Stimulated activated CD8-positive, alpha-beta memory T cell treated with anti-CD3 and anti-CD28 coated beads, Interleukin-7, amount 100 ng/mL, for 48 hours (primary cell): ENCODE results near the gene SPACA4.

Source experiments
- DNase-seq, 2 donors: peaks; one replicate each; pipeline ENCODE4 v3.0.0-alpha.2; 2020; ENCODE audit warnings: low read depth in 1 of 2; ENCODE audit errors: extremely low read depth in 1 of 2

SPACA4 gene

DNA sequence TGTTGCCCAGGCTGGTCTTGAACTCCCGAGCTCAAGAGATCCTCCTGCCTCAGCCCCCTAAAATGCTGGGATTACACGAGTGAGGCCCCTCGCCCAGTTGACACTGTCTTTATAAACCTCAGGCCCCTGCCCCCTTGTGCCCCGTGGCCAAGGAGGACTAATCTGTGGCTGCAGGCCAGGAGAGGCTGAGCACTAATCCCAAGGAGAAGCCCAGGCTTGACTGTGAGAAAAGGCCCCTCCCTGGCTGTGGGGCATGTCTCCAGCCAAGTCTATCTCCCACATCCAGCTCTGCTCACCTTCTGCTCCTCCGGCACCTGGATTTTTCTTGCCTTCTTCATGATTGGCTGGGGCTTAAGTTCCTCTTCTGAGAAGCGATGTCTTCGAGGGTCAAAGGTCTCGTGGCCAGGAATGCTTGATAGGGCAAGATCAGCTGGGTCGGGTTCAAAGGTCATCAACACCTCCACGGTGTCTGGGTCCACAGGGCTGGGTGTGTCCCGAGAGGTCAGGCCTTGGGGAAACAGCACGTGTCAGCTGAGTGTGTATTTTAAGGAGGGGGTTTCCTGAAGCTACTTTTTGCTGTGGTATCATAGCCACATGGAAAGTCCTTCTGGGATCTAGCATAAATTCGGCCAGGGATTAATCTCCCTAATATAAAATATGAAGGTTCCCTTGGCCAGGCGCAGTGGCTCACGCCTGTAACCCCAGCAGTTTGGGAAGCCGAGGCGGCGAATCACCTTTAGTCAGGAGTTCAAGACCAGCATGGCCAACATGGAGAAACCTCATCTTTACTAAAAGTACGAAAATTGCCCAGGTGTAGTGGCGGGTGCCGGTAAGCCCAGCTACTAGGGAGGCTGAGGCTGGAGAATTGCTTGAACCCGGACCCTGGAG, 26.9 kb downstream of the SPACA4 start:
- DNase-seq: no peak

DNA sequence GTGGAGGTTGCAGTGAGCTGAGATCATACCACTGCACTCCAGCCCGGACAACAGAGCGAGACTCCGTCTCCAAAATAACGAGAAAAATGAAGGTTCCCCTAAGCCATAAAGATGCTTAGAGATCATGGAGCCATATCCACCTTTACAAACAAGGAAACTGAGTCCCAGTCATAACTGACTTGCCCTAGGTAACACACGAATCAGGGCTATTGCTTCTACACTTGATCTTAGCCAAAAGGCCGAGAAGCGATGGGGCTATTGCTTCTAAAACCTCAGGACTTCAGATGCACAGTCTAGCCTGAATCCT, 27.4 kb downstream of the SPACA4 start:
- no peak for DNase-seq

DNA sequence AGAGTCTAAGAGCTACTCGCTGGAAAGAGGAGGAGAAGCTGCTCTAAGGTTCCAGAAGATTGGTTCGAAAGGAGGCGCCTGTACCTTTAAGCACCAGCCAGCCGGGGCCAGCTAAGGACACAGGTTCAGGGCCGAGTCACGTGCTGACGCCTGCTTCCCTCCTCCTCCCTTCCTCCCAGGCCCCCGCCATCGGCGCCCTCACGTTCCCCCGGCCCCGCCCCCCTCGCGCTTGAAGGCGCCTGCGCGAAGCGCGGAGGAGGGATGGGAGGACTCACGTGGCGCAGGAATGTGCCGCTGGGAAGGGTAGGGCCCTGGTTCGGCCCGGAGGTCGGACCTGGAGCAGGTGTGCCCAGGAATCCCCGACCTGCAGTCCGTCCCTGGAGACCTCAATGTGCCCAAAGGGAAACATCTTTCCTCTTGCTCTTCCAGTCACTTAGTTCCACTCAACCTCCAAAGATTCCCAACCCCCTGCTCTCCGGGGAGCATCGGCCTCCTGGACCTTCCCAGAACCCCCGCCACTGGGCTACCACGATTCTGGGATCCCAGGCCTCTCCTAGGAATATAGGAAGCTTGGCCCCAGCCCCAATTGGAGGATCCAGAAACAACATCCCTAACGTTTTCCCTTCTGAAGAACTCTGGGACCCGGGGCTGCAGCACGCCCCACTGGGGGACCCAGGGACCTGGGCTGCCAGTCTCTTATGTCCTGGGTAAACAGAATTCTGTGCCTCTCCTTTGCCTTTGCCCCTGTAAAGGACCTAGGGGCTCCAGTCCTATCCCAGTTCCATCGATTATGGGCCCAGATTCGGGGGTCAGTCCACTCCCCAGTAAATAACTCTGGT, 28.1 kb downstream of the SPACA4 start:
- DNase-seq: peak; percentile 86 to 93

DNA sequence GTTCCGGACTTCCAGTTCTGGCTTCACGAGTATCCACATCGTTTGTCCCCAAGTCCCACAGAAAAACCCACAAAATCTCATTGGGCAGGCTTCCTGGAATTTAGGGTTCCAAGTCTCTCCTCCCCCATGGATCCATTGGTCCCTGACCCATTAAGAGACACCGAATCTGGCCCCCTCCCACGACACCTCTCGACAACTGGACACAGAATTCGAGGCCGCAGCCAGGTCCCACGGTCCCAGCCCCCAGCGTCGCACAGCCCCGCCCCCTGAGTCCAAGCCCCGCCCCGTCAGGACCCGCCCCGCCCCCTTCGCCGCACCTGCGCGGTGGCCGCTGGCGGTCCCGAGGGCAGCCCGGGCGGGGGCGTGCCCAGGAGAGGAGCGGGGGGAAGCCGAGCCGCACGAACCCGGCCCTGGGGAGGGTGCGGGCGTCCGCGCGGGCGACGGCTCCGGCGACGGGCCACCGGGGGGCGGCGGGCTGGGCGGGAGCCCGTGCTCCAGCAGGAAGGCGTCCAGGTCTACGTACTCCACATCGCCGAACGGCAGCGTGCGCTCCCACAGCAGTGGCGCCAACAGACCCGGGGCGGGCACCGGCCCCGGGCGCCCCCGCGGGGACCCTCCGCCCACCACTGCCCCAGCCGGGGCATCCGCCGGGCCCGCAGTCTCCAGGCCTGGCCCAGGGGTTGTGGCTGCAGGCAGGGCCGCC, 28.9 kb downstream of the SPACA4 start:
- DNase-seq: no peak

DNA sequence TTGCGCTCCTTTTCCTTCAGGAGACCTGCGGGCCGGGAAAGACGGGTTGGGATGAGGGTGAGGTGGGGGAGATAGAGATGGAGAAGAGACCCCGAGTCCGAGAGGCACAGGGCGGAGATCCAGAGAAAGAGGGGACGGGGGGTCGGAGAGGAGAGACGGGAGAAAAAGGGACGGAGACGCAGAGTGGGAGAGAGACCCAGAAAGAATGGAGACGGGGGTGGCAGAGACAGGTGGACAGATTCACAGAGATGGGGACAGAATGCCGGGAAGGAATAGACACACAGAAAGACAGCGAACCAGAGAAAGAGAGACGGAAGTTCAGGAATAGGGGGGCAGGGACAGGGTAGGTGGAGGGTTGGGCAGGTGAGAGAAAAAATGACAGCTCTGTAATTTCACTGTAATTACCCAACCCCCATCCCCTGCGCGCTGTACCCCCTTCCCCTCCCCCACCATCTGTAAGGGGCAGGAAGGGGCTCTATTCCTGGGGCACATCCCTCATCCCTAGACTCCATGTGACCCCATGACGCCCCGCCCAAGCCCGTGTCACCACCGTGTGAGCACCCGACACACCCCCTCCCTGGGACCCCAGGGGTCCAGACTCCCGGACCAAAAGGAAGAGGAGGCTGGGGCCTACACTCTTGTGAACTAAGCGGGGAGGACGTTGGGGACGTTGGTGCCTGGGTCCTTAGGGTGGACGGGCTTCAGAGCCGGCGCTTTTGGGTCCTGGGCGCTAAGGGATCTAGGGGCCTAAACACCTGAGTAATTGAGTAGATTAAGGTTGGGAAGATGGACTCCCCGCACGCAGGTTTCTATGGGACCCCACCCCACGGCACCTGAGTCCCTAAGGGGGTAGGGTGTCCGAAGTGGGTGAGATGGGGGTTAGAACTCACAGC, 29.7 kb downstream of the SPACA4 start:
- no peak for DNase-seq

DNA sequence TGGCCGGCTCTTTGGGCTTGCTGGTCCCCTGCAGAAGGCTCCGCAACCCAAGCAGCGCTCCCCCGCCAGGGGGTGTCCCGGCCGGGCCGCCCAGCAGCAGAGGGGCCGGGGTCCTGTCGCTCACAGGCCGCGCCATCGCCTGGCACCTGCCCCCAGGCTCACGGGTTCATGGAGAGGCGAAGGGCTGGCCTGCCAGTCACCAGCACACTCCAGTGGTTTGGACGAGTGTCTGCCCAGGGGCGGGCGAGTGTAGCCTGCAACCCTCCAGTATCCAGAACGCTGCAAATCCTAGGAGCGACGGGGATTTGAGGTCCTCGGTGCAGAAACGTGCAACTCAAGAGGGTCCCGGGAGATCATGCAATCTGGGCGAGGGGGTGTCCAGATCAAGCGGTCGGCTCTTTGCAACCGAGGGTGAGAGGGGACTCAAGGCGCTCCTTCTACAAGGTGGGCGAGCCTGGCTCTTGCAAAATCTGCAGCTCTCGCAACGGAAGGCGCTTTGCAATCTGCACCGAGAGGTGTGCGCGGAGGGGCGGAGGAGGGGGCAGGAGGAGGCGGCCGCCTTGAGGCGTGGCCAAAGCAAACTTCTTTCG, 30.4 kb downstream of the SPACA4 start, which contains the start of gene DBP:
Gene DBP, minus strand, starts transcription at position 521 of the 590 bp plus-strand sequence. Its CDS starts 385 bp downstream, at position 136.
- DNase-seq: no peak

DNA sequence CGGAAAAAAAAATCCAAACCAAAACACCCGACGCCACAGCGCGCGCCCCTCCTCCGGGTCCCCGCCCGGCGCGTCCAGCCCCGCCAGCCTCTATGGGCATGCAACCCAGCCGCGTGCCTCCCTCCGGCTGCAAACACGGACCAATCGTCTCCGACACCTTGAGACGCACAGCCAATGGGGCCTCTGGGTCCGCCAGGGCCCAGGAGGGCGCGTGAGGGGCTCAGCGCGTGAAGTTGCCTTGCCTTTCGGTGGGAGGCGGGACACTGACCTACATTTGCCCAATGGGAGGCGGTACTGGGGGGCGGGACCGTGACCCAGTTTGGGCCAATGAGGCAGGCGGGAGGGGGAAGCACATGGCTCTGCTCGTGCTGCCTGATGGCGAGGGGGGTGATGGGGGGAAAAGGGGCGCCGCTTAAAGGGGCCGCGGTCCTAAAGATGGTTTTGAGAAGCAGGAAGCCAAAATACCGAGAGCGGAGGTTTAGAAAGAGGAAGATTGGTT, 31.0 kb downstream of the SPACA4 start:
- DNase-seq: peak; percentile 97 to 99

DNA sequence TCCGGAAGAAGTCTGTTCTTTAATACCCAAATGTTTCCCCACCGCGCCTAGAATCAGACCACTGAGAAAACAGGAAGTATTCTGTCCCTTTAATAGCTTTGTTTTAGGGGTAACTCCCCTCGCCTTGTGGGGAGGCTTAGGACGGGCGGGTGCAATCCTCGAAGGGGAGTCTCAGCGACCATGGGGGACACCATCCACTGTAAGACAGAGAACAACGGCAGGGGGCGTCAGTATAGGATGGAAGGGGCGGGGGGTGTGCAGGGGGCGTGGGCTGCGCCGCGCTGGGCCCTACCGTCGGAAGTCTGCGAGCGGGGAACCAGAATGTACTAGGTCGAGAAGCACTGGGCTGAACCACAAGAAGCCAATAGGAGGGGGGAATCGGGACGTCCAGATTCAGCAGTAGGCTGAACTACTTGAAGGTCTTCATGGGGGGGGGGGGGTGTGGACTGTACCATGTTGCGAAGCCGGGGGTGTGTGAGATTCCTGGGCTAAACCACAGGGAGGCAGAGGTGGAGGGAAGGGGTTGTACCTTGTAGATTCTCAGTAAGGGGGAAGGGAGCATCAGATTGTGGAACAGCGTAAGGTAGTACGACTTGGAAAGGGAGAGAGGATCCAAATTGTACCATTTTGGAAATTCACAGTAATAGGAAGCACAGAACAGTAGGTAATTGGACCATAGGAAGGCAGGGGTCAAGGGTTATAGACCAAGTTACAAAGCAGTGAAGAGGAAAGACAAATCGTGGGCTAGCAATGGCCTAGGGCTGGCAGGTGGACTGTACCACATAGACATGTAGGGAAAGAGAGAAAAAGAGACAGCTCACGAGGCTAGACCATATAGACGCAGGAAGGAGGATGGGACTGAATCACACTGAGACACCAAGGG, 31.6 kb downstream of the SPACA4 start:
- peak in 1 of 2 donors; percentile 65 for DNase-seq

DNA sequence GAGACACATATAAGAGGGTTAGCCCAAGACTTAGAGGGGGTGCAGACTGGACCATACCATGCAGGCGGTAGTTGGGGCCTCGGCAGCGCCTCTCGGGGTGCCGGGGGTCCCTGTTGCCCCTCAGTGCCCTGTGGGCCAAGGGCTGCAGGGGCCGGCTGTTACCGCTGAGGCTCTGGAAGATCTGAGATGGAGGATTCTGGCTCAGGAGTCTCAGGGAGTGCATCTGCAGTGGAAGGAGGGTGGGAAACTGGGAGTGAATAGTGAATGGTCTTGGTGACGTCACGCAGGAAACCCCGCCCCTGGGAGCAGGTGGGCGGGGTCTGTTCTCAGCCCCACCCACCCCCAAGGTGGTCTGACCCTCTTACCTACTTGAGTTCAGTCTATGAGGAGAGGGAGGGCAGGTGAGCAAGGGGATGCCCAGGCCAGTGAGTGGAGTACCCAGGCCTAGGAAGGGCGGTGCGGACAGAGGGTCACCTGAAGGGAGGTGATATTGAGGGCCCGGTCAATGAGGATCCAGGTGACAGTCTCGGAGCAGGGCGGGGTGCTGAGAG, 32.4 kb downstream of the SPACA4 start:
- DNase-seq: no peak

DNA sequence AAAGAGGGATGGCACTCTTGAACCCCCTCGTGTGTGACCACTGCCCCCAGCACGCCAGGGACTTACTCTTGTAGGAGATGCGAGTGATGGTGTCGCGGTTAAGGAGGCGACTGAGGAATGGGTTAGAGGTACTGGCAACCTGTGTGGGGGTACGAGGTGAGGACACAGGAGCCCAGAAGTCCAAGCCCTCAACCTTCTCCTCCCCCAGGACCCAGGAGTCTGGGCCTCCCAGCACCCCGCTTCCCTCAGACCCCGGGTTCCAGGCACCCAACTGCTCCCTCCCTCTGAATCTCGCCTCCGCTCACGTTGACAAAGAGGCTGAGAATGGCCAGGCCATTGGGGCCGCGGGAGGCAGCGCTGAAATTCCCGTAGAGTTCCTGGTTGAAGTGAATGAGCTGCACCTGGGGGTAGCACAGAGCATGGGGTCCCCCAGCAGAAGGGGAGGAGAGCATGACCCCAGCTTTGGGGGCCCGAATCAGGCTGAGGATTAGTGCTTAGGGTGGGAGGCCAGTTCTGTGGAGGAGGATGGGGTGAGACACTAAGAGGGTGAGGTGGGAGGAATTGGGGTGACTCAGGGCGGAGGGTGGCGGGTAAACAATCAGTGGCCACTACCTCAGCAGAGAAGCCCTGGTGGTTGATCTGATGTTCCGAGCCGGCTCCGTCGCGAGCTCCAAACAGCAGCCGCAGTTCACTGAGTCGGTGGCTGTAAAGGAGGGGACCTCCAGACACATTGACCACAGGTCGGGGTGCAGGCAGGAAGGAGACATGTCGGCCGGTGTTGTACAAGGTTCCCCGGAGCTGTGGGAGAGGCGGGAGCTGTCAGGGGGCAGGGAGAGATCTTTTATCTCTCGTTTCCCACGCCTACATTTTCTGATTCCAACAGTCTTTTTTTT, 33.2 kb downstream of the SPACA4 start:
- DNase-seq: no peak

DNA sequence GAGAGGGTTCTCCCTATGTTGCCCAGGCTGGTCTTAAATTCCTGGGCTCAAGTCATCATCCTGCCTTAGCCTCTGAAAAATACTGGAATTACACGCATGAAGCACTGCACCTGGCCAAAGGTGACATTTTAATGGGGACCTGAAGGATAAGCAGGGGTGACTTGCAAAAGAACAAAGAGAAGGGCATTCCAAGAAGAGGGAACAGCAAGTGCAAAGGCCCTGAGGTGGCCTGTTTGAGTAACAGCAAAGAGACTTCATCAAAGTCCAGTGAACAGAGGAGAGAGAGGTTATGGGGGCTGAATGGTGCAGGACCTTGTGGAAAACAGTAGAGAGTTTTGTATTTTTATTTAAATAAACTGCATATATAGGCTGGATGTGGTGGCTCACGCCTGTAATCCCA, 35.3 kb downstream of the SPACA4 start:
- no peak for DNase-seq

DNA sequence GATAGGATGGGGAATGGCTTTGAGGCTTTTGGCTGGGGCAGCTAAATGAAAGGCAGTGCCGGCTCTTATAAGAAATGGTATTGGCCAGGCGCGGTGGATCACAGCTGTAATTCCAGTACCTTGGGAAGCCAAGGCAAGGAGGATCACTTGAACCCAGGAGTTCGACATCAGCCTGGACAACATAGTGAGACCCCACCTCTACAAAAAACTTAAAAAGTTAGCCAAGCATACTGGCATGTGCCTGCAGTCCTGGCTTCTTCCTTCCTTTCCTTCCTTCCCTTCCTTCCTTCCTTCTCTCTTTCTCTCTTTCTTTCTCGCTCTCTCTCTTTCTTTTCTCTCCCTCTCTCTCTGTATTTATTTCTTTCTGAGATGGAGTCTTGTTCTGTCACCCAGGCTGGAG, 36.3 kb downstream of the SPACA4 start:
- DNase-seq: no peak

DNA sequence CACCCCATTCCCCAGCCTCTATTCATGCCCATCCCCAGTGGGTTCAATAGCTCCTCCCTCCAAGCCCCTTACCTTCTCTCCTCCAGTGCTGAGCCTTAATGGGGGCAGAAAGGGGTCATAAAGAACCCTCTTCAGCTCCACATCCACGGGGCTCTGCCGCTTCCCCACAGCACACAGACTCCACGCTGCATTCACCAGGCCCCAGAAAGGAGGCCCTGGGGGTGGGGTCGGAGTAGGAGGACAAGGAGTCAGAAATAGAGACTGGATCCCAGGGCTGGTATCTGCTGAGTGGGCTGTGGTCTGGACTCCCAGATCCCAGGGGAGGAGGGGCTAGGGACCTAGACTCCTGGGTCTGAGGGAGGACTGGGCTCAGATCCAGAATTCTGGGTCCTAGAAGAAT, 37.8 kb downstream of the SPACA4 start:
- no peak for DNase-seq

DNA sequence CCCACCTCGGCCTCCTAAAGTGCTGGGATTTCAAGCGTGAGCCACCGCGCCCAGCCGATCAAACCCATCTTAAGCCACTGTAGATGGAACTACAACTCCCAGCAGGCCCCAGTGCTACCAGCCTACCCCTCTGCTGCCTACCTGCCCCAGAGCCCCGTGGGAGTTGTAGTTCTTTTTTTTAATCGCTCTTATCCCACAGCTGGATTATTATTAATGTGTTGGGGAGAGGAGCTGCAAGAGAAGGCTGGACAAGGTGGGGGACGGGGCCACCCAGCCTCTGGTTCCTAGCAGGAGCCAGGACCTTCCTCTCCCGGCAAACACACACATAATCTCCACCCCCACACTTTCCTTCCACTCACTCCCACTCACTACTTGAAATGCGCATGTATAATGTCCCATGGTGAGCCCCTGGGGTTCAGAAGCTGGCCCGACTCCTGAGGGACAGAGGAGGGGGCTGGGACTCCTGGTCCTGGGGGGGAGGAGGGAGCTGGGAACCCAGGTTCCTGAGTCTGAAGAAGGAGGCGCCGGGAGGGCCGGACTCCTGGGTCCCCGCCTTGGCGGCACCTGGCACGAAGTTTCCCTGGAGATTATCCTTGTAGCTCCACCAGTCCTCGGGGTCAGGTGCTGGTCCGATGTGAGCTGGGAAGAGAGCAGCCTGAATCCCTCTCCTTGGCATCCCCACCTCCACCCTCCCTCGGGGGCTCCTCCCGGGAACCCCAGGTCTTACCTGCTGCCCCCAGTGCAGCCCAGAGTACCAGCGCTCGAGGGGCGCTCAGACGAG, 38.5 kb downstream of the SPACA4 start:
- DNase-seq: peak in 1 of 2 donors; percentile 66

DNA sequence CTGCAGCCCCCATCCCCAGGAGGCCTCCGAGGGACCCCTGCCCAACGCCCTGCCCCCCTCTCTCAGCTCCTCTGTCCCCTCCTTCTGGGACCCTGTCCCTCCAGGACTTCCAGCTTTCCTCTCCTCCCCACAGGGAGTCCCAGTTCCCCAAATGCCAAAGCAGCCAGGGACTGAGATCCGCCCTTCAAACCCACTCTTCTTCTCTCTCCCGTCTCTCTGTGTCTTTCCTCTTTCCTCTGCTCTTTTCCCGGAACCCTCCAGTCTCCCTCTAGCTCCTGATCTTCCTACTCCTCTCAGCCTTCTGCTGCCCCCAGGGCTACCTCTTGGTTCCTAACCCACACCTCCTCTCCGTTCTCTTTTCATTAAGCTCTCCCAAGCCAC, 39.1 kb downstream of the SPACA4 start:
- DNase-seq: no peak

DNA sequence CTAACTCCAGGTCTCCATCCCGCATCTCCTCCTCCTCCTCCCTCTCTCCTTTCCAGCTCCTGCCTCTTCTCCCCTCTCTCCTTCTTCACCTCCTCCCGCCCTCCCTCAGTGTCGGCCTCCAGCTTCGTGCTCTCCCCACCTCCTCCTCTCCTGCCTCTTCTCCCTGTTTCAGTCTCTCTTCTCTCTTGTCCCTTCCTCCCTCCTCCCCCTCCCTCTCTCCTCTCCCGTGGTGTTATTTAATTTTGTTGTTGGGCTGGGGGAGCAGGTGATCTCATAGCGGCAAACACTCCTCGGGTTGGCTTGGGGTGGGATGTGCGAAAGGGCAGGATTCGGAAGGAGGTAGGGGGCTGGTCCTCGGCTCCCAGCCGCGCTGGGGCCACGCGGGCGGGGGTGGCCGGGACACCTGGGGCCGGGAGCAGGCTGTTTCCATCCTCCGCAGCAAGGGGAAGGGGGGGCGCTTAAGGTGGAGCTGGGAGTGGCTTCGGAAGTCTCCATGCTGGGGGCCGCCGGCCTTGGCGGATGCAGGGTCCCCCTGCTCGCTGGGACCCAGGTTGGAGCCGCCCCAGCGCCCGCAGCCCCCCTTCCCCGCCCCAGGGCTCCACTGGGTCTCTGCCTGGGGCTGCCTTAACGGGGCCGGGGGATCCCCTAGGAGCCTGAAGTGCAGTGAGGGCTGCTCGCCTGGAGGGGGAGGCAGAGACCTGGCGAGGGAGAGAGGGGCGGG, 39.6 kb downstream of the SPACA4 start, which contains the start of gene CA11:
Gene CA11, minus strand, starts transcription at position 187 of the 721 bp plus-strand sequence. CDS start 555 bp downstream, outside the sequence.
- DNase-seq: peak; percentile 80 to 86
